ENCODE measurements around the gene DCUN1D2.
"Not testable (repeated sequence)": the region's sequence is repeated elsewhere in the genome, so short reads cannot be mapped to it uniquely, and the experiment has no call there.

- TF ChIP-seq CTCF (IDR thresholded peaks at IDR 0.05; ENCODE audit: low read depth, low read length, poor library complexity, severe bottlenecking); EZH2phosphoT487 (IDR thresholded peaks at IDR 0.05; ENCODE audit: borderline replicate concordance, low read length): not testable (repeated sequence)
Observed at GRCh38 chr13:113522438-113522837, 31.9 kb upstream of the DCUN1D2 start.
